Hepatic stellate cell (primary cell): Measurements from ENCODE around the gene ATG4B.

ENCODE experiments used
- DNase-seq: peaks from one replicate; pipeline ENCODE4 v3.0.0; 2011; ENCODE audit warnings: low spot score

Gene ATG4B

DNA sequence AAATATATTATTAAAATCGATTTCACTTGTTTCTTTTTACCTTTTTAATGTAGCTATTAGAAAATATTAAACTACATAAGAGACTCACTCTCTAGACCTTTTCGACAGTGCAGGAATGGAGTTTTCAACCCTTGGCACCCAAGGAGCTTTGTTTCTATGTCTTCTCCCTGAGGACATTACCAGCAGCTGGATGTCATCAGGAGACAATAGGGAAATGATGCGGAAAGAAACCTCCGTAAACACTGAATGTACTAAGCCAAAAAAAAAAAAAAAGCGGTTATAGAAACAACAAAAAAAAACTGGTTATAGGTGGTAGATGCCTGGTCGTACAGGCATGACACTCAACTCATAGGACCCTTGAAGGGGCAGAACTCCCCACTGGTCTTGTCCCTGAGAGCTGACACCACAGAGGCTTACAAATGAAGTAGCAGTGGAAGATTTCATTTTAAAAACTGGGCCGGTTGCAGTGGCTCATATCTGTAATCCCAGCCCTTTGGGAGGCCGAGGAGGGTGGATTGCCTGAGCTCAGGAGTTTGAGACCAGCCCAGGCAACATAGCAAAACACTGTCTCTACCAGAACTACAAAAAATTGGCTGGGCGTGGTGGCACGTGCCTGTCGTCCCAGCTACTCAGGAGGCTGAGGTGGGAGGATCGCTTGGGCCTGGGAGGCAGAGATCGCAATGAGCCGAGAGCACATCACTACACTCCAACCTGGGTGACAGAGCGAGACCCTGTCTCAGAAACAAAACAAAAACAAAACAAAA, 24.3 kb upstream of the ATG4B start:
- no peak for DNase-seq

- DNase-seq = no peak
These were observed 22.5 kb upstream of the ATG4B start for GRCh38 chr2:241615041-241615440.

DNA sequence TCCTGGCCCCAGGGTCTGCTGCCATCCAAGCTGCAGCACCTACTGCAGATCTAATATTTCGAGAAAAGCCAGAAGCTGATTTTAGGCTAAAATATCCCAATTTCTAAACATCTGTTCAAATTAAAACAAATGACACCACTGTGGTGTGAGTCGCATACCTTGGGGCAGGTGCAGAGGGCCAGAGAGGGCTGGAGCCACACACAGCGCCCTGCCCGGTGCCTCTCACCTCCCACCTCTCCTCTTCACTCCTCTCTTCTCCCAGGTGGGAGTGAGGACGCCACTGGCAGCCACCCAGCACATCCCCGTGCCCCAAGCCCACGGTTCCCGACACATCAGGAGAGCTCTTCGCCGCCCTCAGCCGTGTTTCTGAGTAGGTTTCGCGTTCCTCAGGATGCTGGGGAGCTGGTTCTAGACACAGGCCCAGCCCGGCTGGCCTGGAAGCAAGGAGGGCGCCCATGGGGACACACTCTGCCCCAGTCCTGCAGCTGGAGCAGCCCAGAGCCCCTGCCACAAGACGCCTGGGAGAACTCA, 21.9 kb upstream of the ATG4B start:
- DNase-seq = no peak

DNA sequence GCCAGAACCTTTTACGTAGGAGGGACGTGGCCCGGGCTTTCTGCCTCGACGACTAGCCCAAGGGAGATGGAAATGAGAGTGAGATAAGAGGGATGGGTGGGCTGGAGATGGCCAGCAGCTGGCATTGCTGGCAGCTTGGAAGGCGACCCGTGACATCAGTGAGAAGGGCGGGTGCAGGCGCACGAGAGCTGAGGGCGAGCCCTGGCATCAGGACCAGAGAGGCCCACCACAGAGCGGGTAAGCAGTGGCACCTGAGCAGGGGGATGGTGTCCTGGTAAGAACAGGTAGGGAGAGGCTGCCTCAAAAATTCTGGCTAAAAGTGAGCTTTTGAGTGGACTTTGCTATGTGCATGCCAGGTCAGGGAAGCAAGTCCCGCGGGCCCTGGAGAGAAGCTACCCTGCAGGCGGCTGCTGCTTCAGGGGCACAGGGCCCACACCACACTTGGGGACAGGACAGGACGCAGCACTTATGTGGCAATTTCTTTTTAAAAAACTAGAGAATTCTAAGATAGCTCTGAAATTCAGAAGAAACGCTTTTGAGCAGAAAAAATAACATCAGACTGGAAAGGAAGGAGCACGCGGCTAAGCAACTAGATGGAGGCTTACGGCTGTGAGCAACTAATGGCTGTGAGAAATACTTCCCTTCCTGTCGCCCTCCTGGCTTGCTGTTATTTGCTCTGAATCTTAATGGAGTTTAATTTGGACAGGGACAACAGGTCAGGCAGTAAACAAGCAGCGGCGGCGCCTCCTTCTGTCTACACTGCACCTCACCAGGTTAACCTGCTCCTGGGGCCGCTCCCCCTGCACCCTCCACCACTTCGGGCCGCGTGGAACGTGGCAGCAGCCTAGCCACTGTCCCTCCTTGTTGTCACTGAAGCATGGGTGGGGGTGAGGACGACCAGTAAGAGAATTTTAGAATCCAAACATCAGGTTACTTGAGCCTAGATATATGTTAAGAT, 21.0 kb upstream of the ATG4B start:
- DNase-seq = no peak

DNA sequence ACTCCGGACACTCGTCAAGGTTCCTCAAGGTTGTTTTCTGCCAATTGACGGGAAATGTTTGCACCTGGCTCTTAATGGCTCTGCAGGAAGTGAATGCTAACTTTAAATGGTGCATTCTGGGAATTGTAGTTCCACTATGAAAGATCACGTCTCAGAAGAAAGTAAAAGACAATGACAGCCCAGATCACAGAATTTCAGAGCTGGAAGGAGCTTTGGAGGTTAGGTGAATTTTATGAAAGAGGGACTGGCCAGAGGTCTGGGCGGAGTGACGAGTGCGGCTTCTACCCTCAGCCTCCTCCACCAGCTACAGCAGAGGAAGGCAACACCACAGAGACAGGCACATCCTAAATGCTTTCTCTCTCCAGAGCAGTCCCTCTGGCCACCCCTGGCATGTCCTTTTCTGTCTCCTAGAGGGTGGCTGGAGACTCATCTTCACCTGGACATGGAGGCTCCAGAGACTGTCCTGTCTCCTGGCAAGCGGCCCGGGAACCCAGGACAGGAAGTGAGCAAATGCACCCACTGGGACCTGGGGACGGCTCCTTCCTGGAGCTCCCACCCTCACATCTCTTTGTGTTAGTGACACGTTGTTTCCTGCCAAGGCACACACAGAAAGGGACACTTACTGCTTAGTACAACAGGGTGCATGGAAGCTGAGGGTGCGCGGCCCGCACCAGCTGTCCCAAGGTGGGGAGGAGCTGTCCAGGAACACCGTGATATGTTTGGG, 19.9 kb upstream of the ATG4B start:
- no peak for DNase-seq

DNA sequence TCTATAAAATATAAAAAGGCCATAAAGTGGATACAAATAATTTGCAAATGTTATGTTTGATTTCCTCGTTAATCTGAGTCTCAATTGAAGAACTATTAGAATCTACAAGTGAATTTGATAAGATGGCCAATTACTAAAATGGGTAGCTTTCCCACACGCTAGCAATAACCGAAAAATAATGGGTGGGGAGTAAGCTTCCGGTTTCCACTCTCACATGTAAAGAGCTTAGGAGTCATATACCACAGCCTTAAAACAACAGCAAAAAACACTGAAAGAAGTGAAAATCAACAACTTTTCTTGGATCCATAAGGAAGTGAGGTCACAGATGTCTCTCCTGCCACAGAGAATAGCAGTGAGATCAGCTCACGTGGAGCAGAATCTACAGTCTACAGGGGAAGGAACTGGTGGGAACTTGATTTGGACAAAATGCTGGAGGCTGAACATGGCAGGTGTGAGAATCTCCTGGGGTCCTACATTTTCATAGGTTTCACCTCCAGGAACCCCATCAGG, 19.1 kb upstream of the ATG4B start:
- DNase-seq = no peak

DNA sequence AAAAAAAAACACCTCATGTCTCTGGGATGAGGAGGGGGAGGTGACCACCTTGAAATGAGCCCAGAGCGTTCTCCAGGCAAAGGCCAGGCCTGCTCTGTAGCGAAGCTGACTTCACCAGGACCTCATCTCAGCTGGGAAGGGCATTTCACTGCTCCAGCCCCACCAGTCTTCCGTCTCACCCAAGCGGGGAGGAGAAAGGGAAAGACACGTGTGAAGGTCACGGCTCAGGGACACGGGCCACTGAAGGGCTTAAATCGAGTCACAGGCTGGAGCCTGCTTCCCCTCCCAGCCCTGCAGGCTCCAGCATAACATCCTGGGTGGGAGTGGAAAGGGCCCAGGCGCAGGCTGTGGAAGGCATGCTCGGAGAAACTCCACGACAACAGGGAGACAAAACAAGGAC, 18.7 kb upstream of the ATG4B start:
- DNase-seq = no peak

GRCh38 chr2:241619597-241620418, 17.7 kb upstream of the ATG4B start:
- DNase-seq = no peak

GRCh38 chr2:241620419-241620769, 17.1 kb upstream of the ATG4B start:
- no peak for DNase-seq

- DNase-seq = no peak
These were observed 9.8 kb upstream of the ATG4B start for GRCh38 chr2:241627675-241628074.

DNA sequence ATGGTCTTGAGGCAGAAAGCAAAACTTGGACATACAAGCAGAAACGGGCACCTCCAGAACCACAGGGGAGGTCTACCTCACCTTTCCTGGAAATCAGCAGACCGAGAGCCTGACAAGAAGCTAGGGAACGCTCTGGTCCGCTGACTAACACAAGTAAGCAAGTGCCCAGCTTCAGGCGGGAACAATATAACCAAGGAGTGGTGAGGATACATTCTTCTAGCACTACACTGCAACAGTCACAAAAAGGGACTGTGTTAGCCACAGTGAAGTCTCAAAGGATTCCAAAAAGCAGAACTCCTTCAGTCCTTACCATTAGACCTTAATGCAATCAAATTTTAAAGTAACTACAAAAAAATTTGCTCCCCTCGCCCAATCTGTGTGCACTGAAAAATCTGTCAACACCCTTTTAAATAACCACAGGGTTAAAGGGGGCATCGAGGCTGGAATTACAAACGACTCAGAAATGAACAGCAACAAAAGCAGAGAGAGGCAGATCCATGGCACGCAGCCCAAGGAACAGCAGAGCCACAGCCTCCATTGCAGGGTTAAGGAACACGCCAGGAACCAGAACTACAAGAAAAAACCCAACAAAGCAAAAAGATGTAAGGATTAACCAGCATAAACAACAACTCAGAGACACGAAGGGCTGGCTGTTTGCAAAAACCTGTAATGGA, 7.6 kb upstream of the ATG4B start:
- no peak for DNase-seq

GRCh38 chr2:241632478-241633325, 4.8 kb upstream of the ATG4B start:
- DNase-seq = no peak

GRCh38 chr2:241633561-241633960, 3.9 kb upstream of the ATG4B start:
- no peak for DNase-seq

- DNase-seq = no peak
These were observed 1.7 kb upstream of the ATG4B start for GRCh38 chr2:241635756-241636155.

- peak; percentile 61 for DNase-seq
These were observed 1.1 kb upstream of the ATG4B start for GRCh38 chr2:241636182-241637017.

- peak; percentile 64 for DNase-seq
These were observed 535 bp downstream of the ATG4B start for GRCh38 chr2:241637795-241638660.

GRCh38 chr2:241638940-241639339, 1.4 kb downstream of the ATG4B start:
- DNase-seq = no peak

- no peak for DNase-seq
These were observed 1.9 kb downstream of the ATG4B start for GRCh38 chr2:241639385-241639784.
